Thoracic aorta (tissue), 2 donors: ENCODE results near the gene CATSPER3. TPM values are rescaled to one million over a fixed set of nuclear protein-coding genes. Genes with fewer than 3 reads are reported as not detected.

ENCODE experiments used
- ATAC-seq: fragments of 150-250 bp; one replicate; pipeline ENCODE4 v1.8.0; 2017; ENCODE audit warnings: low read depth; ENCODE audit not compliant: insufficient number of reproducible peaks, low FRiP score
- DNase-seq: peaks from one replicate; pipeline ENCODE4 v3.0.0-alpha.2; 2020; ENCODE audit warnings: low spot score
- H3K27ac ChIP-seq, 2 donors: fragments of 200-600 bp; sonication (generic); 1 replicate in 1 of 2; 2 replicates in 1 of 2; pipeline ENCODE4 v1.5.1; 2016; ENCODE audit warnings: mild to moderate bottlenecking in 2 of 2, moderate library complexity in 2 of 2
- H3K27me3 ChIP-seq: fragments of 200-600 bp; sonication (generic); replicated peaks from 2 replicates; pipeline ENCODE4 v1.6.0; 2016; ENCODE audit warnings: mild to moderate bottlenecking; ENCODE audit not compliant: insufficient read depth
- H3K36me3 ChIP-seq: fragments of 200-600 bp; sonication (generic); one replicate; pipeline ENCODE4 v1.5.1; 2016
- H3K4me1 ChIP-seq, 2 donors: fragments of 200-600 bp; sonication (generic); 1 replicate in 1 of 2; 2 replicates in 1 of 2; pipeline versions ENCODE4 v1.5.1 to v1.6.0; 2016; ENCODE audit warnings: low read depth in 2 of 2, mild to moderate bottlenecking in 1 of 2; ENCODE audit not compliant: control insufficient read depth in 1 of 2
- H3K4me3 ChIP-seq: fragments of 200-600 bp; sonication (generic); 2 replicates; pipeline ENCODE4 v1.5.1; 2016; ENCODE audit warnings: mild to moderate bottlenecking
- H3K9me3 ChIP-seq: fragments of 200-600 bp; sonication (generic); 2 replicates; pipeline ENCODE4 v1.5.1; 2016
- CTCF ChIP-seq: fragments of 200-600 bp; sonication (generic); IDR thresholded peaks from one replicate; pipeline ENCODE4 v1.5.1; 2019; ENCODE audit warnings: antibody characterized with exemption
- total RNA-seq, 2 donors: library from RNA; depleted of rRNA; stranded (reverse); fragments of >200 nt; gene quantifications; one replicate each; pipeline versions ENCODE4 v1.1.0 to v1.2.3, GENCODE V29; 2016

CATSPER3 gene
- total RNA-seq, 2 donors from 2014 or later, result not detected

- Histone ChIP-seq H3K27me3 (no peaks in the 10 kb centered on the region), H3K36me3 (no peaks in the 10 kb centered on the region), H3K9me3 (no peaks in the 10 kb centered on the region), H3K27ac (no peak overlapping the region), H3K4me1 (peaks cover 0 to 5% of the 10 kb centered on the region in 2 donors), H3K4me3 (no peak overlapping the region)
- ATAC-seq (no peak), DNase-seq (no peak)
- TF ChIP-seq CTCF, result no peak
These were observed 40.1 kb downstream of the CATSPER3 start for GRCh38 chr5:135007749-135008363.

GRCh38 chr5:135008556-135008955 is 40.8 kb downstream of the CATSPER3 start:
- Histone ChIP-seq H3K4me3 (no peak overlapping the region), H3K27me3 (no peaks in the 10 kb centered on the region), H3K27ac (no peak overlapping the region), H3K9me3 (no peaks in the 10 kb centered on the region), H3K36me3 (no peaks in the 10 kb centered on the region), H3K4me1 (peaks cover 5 to 12% of the 10 kb centered on the region in 2 donors)
- ATAC-seq (no peak), DNase-seq (no peak)
- TF ChIP-seq CTCF, result no peak

- no peak for TF ChIP-seq CTCF
- no peak overlapping the region for H3K27ac ChIP-seq
- no peaks in the 10 kb centered on the region for H3K36me3 ChIP-seq
- DNase-seq (no peak), ATAC-seq (no peak)
- H3K4me3 ChIP-seq, result no peak overlapping the region
- no peaks in the 10 kb centered on the region for H3K27me3 ChIP-seq
- H3K9me3 ChIP-seq, result no peaks in the 10 kb centered on the region
- H3K4me1 ChIP-seq, result peaks cover 10 to 18% of the 10 kb centered on the region in 2 donors
These were observed 41.5 kb downstream of the CATSPER3 start for GRCh38 chr5:135008981-135009735.

- TF ChIP-seq CTCF, result no peak
- Histone ChIP-seq H3K9me3 (no peaks in the 10 kb centered on the region), H3K27ac (no peak overlapping the region), H3K27me3 (no peaks in the 10 kb centered on the region), H3K36me3 (no peaks in the 10 kb centered on the region), H3K4me3 (no peak overlapping the region), H3K4me1 (peaks cover 13 to 25% of the 10 kb centered on the region in 2 donors)
- DNase-seq (no peak), ATAC-seq (no peak)
These were observed 42.2 kb downstream of the CATSPER3 start for GRCh38 chr5:135009736-135010501.
